ENCODE measurements around the gene CYP1A2. TPM values are rescaled to one million over a fixed set of nuclear protein-coding genes. Genes with fewer than 3 reads are reported as not detected.

Gene CYP1A2
- total and polyA plus RNA-seq, 2 of the 13 experiments (the other 11 are each of a cell fraction or from before 2014, with no cell fraction given), result 0.07 TPM; not detected in 1

- TF ChIP-seq SETDB1 (CRISPR knock-in tag; IDR thresholded peaks at IDR 0.05; ENCODE audit: borderline replicate concordance) (no peak), ELK4 (CRISPR knock-in tag; IDR thresholded peaks at IDR 0.05; ENCODE audit: borderline replicate concordance) (no peak), NR2F1 (CRISPR knock-in tag; IDR thresholded peaks at IDR 0.05) (peak; percentile 89 to 92), EP300 (IDR thresholded peaks at IDR 0.05; ENCODE audit: low read depth in 2 of 2, low read length in 2 of 2) (peak; percentile 75 to 90), EP300 (CRISPR knock-in tag; IDR thresholded peaks at IDR 0.05; ENCODE audit: borderline replicate concordance) (peak; percentile 60; the same call in 1 of the 2 replicates), ASH2L (IDR thresholded peaks at IDR 0.05; ENCODE audit: insufficient read length, low read depth, low read length) (peak; percentile 23), ZFX (CRISPR knock-in tag; IDR thresholded peaks at IDR 0.05; ENCODE audit: low read depth) (peak; percentile 90), NFKB2 (CRISPR knock-in tag; IDR thresholded peaks at IDR 0.05; ENCODE audit: borderline replicate concordance) (no peak; the same call in 1 of the 2 replicates), NFIB (CRISPR knock-in tag; IDR thresholded peaks at IDR 0.05; ENCODE audit: borderline replicate concordance) (no peak), NFYC (CRISPR knock-in tag; IDR thresholded peaks at IDR 0.05) (no peak), TBX3 (IDR thresholded peaks at IDR 0.05; ENCODE audit: borderline replicate concordance) (peak; percentile 71; the same call in 1 of the 2 replicates), SALL1 (CRISPR knock-in tag; IDR thresholded peaks at IDR 0.05) (peak; percentile 98), FOXP4 (CRISPR knock-in tag; IDR thresholded peaks at IDR 0.05) (peak; percentile 87), TEAD2 (CRISPR knock-in tag; IDR thresholded peaks at IDR 0.05) (no peak), AFF4 (CRISPR knock-in tag; IDR thresholded peaks at IDR 0.05) (no peak), CSRNP2 (CRISPR knock-in tag; conservative IDR thresholded peaks at IDR 0.05; ENCODE audit: low read depth) (no peak), HOMEZ (CRISPR knock-in tag; IDR thresholded peaks at IDR 0.05; ENCODE audit: low read depth) (peak; percentile 79)
Observed at GRCh38 chr15:74730619-74731316, 17.9 kb upstream of the CYP1A2 start (continued).
